ENCODE measurements around the gene TDP2. TPM values are rescaled to one million over a fixed set of nuclear protein-coding genes. Genes with fewer than 3 reads are reported as not detected.

The TDP2 gene
- total RNA-seq, 6 experiments from 2014 or later: 20.4 to 33.2 (median 24.0) TPM

- WGBS (ENCODE audit: insufficient coverage, low coverage, low lambda C conversion rate, missing lambda C conversion rate): 93% methylated on average over 1 of the region's 1 CpG
Observed at GRCh38 chr6:24640166-24640565, 26.5 kb downstream of the TDP2 start.

DNA sequence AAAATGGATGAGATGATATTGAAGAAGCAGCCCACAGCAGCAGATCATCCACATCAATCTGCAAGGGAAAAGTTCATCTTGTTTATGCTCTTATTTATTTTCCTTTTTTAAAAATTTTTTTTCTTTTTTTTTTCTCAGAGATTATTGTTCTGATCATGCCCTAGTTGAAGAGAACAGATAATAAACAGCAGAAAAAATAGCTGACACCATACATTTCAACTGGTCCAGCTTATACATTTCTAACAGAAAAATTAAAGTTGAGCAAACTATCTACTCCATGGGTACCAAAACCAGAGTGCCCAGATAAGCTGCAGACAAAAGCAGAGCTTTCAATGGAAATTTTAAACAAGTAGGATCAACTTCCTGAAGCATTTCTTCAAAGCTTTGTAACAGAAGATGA is 30.0 kb downstream of the TDP2 start:
- Histone ChIP-seq H3K36me3 (no peaks in the 10 kb centered on the region), H3K9me3 (no peaks in the 10 kb centered on the region), H3K4me3 (no peak overlapping the region), H3K27me3 (no peaks in the 10 kb centered on the region), H3K27ac (no peak overlapping the region), H3K4me1 (no peaks in the 10 kb centered on the region)
- intact Hi-C loops (cut with DNase I): no loop called here
- ATAC-seq (no peak), DNase-seq (no peak)
- TF ChIP-seq, protein P1, sequence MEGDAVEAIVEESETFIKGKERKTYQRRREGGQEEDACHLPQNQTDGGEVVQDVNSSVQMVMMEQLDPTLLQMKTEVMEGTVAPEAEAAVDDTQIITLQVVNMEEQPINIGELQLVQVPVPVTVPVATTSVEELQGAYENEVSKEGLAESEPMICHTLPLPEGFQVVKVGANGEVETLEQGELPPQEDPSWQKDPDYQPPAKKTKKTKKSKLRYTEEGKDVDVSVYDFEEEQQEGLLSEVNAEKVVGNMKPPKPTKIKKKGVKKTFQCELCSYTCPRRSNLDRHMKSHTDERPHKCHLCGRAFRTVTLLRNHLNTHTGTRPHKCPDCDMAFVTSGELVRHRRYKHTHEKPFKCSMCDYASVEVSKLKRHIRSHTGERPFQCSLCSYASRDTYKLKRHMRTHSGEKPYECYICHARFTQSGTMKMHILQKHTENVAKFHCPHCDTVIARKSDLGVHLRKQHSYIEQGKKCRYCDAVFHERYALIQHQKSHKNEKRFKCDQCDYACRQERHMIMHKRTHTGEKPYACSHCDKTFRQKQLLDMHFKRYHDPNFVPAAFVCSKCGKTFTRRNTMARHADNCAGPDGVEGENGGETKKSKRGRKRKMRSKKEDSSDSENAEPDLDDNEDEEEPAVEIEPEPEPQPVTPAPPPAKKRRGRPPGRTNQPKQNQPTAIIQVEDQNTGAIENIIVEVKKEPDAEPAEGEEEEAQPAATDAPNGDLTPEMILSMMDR (IDR thresholded peaks at IDR 0.05): no peak
- no peak for TF ChIP-seq POLR2A (IDR thresholded peaks at IDR 0.05)

More at GRCh38 chr6:24640166-24640565, 26.5 kb downstream of the TDP2 start:
- H3K9me3 ChIP-seq: no peaks in the 10 kb centered on the region
- no peaks in the 10 kb centered on the region for H3K4me1 ChIP-seq
- no peaks in the 10 kb centered on the region for H3K36me3 ChIP-seq
- H3K4me3 ChIP-seq: no peak overlapping the region
- H3K27ac ChIP-seq: no peak overlapping the region
- TF ChIP-seq POLR2A (IDR thresholded peaks at IDR 0.05): no peak
- TF ChIP-seq, protein P1 (IDR thresholded peaks at IDR 0.05): no peak
- H3K27me3 ChIP-seq: no peaks in the 10 kb centered on the region
- DNase-seq: no peak
- intact Hi-C loops (cut with DNase I): no loop called here
- ATAC-seq: no peak

DNA sequence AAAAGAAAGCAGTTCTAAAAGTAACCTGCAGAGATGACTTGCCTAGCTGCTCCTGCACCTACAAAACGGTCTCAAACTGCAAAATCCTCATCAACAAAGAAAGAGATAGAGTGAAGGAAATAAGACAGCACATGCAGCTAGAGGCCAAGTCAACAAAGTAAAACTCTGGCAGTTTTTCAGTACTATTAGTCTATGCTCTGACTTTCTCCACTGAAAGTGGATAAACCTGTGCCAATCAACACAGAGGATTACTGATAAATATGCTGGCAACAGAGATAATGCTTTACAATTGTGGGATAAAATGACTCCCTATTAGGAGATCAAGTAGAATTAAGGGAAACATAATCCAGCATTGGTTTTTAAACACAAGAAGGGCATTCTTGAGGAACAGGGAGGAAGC is 34.1 kb downstream of the TDP2 start:
- no peak for ATAC-seq
- TF ChIP-seq POLR2A (IDR thresholded peaks at IDR 0.05): no peak
- TF ChIP-seq, protein P1 (IDR thresholded peaks at IDR 0.05): no peak

GRCh38 chr6:24631671-24632070 is 35.0 kb downstream of the TDP2 start:
- ATAC-seq (no peak), DNase-seq (no peak)
- intact Hi-C loops (cut with DNase I): no loop called here
- no peak for TF ChIP-seq POLR2A (IDR thresholded peaks at IDR 0.05)
- TF ChIP-seq, protein P1 (IDR thresholded peaks at IDR 0.05): no peak
- Histone ChIP-seq H3K36me3 (no peaks in the 10 kb centered on the region), H3K9me3 (no peaks in the 10 kb centered on the region), H3K27me3 (no peaks in the 10 kb centered on the region), H3K27ac (no peak overlapping the region), H3K4me3 (no peak overlapping the region), H3K4me1 (no peaks in the 10 kb centered on the region)
- 71% methylated on average over 5 of the region's 5 CpGs for WGBS (ENCODE audit: insufficient coverage, low coverage, low lambda C conversion rate, missing lambda C conversion rate)

More for the DNA sequence above, 34.1 kb downstream of the TDP2 start:
- intact Hi-C loops (cut with DNase I): no loop called here
- no peaks in the 10 kb centered on the region for H3K27me3 ChIP-seq
- no peak overlapping the region for H3K4me3 ChIP-seq
- H3K36me3 ChIP-seq: no peaks in the 10 kb centered on the region
- WGBS (ENCODE audit: insufficient coverage, low coverage, low lambda C conversion rate, missing lambda C conversion rate): 31% methylated on average over 1 of the region's 1 CpG
- no peaks in the 10 kb centered on the region for H3K4me1 ChIP-seq
- no peak overlapping the region for H3K27ac ChIP-seq
- H3K9me3 ChIP-seq: no peaks in the 10 kb centered on the region
- no peak for DNase-seq

All from right lobe of liver (tissue), 6 donors.